Skeletal muscle tissue (tissue), 4 donors: ENCODE measurements around the gene RAB17. TPM values are rescaled to one million over a fixed set of nuclear protein-coding genes. Genes with fewer than 3 reads are reported as not detected.

ENCODE experiments used
- H3K27ac ChIP-seq: one replicate; pipeline ENCODE4 v1.7.0; 2013; ENCODE audit warnings: mild to moderate bottlenecking, low read depth, low read length, inconsistent platforms
- H3K27me3 ChIP-seq, 3 donors: one replicate each; pipeline ENCODE4 v1.7.0; 2013; ENCODE audit warnings: low read length in 3 of 3; ENCODE audit not compliant: control insufficient read depth in 3 of 3, insufficient read depth in 3 of 3
- H3K36me3 ChIP-seq, 3 donors: one replicate each; pipeline ENCODE4 v1.7.0; 2013; ENCODE audit warnings: low read length in 3 of 3; ENCODE audit not compliant: control insufficient read depth in 3 of 3, insufficient read depth in 3 of 3
- H3K4me1 ChIP-seq, 3 donors: one replicate each; pipeline ENCODE4 v1.7.0; 2013; ENCODE audit warnings: low read length in 3 of 3, mild to moderate bottlenecking in 3 of 3; ENCODE audit not compliant: control insufficient read depth in 3 of 3, insufficient read depth in 3 of 3
- H3K4me3 ChIP-seq, 3 donors: one replicate each; pipeline ENCODE4 v1.7.0; 2013; ENCODE audit warnings: low read length in 3 of 3
- H3K9ac ChIP-seq, 3 donors: one replicate each; pipeline ENCODE4 v1.7.0; 2013; ENCODE audit warnings: low read length in 3 of 3, mild to moderate bottlenecking in 3 of 3, moderate library complexity in 2 of 3, low read depth in 1 of 3
- H3K9me3 ChIP-seq, 3 donors: one replicate each; pipeline ENCODE4 v1.7.0; 2013; ENCODE audit warnings: low read length in 3 of 3; ENCODE audit not compliant: control insufficient read depth in 3 of 3
- total RNA-seq: library from RNA; depleted of rRNA; stranded (reverse); fragments of >200 nt; gene quantifications from one replicate; pipeline ENCODE4 v1.2.3, GENCODE V29; 2014
- donor health status: Osteomylitis.

RAB17 gene
- total RNA-seq, 1 donor from 2014 or later: 1.0 TPM

DNA sequence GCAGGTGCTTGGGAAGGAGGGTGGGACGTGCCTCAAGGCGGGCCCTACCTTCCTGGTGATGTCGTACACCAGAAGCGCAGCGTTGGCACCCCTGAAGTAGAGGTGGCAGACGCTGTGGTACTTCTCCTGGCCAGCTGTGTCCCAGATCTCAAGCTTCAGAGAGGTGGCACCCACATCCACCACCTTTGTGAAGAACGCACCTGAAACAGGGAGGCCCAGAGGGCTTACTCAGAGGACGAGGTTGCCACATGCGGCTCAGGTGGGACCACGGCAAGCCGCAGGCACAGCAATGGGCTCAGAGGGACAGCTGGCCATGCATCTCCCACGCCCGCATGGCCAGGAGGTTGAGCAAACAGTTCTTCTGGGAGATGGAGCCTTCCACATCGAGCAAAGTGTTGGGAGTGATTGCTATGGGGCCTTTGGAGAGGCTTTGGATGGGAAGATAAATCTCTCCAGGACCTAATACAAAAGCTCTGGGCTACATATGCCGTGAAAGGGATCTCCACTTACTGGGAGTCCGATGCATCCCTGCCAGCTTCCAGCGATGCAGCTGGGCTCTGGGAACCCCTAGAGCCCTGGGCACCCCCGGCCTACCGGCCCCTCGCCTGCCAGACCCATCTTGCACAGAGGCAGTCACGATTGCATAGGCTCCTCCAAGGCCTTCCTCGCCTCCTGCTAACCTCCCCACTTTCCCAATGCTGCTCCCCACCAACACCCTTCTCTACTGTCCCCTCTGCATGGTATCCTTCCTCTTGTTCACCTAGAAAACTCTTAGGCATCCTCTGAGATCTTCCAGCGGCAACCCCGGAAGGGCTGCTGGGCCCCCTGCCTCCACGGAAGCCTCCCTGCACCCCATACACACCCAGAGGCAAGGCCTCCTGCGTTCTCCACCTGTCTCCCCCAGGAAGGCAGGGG lies 12.3 kb downstream of the RAB17 start:
- Histone ChIP-seq H3K27ac (no peak overlapping the region), H3K27me3 (no peaks in the 10 kb centered on the region), H3K4me1 (peaks cover 10 to 17% (median 14%) of the 10 kb centered on the region in 3 donors)

DNA sequence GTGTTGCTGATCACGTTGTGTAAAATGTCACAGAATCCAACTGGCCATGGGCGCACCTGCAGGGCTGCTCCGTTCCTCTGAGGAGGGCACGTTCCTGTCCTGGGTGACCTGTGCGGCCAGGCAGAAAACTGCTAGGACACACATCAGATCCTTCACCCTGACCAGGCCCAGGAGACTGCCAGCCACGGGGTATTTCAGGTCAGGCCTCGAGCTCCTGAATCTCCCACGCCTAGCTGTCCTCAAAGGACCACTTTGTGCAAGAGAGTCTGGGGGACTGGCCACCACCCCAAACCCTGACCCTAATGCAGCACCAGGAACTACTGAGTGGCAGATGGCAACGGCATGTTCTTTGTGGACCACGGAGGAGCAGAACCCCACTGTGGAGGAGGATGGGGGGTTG lies 13.1 kb downstream of the RAB17 start:
- H3K9me3 ChIP-seq: no peaks in the 10 kb centered on the region
- H3K4me3 ChIP-seq: no peak overlapping the region
- no peaks in the 10 kb centered on the region for H3K27me3 ChIP-seq
- no peaks in the 10 kb centered on the region for H3K36me3 ChIP-seq
- H3K27ac ChIP-seq: no peak overlapping the region
- no peak overlapping the region for H3K9ac ChIP-seq
- H3K4me1 ChIP-seq: peaks cover 13 to 20% (median 14%) of the 10 kb centered on the region in 3 donors

More for the DNA sequence above, 12.3 kb downstream of the RAB17 start:
- no peak overlapping the region for H3K9ac ChIP-seq
- no peaks in the 10 kb centered on the region for H3K36me3 ChIP-seq
- no peak overlapping the region for H3K4me3 ChIP-seq
- no peaks in the 10 kb centered on the region for H3K9me3 ChIP-seq

DNA sequence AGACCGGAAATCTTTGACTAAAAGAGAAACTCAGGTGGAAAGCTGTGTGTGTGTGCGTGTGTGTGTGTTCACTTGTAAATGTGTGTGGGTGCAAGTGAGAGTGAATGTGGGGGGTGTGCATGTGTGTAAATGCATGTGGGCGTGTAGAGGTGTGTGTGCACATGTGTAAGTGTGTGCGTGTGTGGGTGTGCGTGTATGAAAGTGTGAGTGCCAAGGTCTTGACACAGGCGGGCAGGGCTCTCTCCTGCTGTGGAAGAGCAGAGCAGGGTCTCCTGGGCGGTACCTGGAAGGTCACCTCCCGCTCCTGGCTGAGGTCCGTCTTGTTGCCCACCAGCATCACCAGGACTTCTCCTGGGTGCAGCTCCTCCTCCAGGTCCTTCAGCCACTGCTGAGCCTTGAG lies 13.6 kb downstream of the RAB17 start:
- Histone ChIP-seq H3K4me3 (no peak overlapping the region), H3K36me3 (no peaks in the 10 kb centered on the region), H3K9ac (no peak overlapping the region), H3K9me3 (no peaks in the 10 kb centered on the region), H3K27ac (no peak overlapping the region), H3K4me1 (peaks cover 12 to 20% (median 14%) of the 10 kb centered on the region in 3 donors), H3K27me3 (no peaks in the 10 kb centered on the region)

DNA sequence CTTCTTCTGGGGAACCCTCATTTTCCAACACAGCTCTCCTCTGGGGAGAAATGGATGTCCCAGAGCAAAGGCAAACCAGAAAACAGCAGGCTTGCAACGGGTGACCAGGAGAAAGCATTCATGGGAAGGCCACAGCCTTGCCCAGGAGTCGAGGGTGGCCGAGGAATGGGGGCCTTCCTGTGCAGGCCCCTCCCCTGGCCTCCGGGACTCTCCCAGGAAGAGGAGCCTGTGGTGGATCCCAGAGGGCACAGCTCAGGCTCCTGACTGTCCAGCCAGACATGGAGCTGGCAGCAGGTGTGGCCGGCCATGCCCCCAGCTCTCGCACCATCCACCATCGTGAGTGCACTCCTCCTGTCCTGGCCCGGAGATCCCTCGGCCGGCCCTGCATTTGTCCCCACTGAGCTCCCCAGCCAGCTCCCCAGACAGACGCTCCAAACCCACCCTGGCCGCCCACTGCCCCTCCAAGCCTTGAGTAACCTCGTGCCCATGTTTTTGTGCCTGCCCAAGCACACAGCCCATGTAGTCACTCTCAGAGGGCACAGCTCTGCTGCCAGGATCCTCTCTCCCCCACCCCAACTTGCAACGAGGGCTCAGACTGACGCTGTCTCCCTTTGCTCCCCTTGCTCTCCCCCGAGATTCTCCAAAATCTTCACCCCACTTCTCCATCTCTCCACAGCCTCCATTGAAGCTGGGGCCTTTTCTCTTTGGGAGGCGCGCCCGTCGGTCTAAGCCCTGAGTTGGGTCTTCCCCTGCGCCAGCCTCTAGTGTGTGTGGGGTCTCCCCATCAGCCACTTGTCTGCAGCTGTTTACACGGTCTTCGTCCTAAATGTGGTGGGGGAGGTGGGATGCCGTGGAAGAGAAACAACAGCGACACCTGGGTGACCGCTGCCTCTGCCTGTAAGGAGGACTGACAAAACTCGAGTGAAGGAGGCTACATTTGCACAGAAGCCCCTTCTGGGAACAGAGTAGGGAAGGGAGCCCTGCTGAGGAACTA lies 14.4 kb downstream of the RAB17 start:
- Histone ChIP-seq H3K4me1 (peaks cover 11 to 18% (median 13%) of the 10 kb centered on the region in 3 donors), H3K9ac (no peak overlapping the region), H3K9me3 (no peaks in the 10 kb centered on the region), H3K27me3 (no peaks in the 10 kb centered on the region), H3K27ac (no peak overlapping the region), H3K4me3 (no peak overlapping the region), H3K36me3 (no peaks in the 10 kb centered on the region)

DNA sequence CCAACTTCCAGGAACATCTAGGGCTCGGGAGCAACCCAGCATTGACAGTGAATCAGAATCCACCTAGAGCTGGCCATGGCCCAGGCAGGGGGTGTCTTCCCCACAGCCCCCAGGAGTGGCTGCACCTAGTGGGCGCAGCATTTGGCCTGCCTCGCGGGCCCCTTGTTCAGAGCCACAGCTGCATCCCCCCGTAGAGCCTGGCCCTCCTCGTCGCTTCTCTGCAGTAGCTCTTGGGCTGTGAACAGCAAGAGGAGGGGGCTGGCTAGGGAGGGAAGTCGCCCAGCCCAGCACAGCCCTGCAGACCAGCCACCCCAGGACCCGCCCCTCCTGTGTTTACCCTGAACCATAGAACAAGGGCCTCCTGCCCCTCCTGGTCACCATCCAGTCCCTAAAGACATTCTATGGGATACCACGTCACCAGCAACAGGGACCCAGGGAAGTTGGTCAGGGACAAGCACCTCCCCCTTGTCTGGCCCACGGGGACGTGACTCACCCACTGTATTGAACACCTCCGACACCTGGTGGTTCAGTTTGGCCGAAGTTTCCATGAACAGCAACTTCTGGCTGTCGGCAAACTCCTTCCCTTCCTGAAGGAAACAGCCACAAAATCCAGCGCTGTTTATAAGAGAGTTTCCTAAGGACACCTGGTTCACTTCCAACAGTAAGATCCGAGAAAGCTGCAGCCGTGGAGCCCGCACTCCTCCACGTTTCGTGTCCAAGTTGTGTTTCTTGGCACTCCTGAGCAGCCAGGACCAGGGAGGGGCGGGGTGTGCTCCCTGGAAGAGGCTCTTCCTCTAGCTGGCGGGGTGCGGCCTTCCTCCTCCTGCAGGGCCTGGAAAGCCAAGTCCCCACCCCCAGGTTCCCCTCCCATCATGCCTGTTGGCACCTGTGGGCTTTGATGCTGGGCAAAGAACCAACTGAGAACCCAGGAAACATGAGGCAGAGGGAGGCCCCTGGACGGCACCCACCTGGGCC lies 15.4 kb downstream of the RAB17 start:
- Histone ChIP-seq H3K9me3 (no peaks in the 10 kb centered on the region), H3K27me3 (no peaks in the 10 kb centered on the region), H3K9ac (no peak overlapping the region), H3K4me1 (peaks cover 11 to 18% (median 13%) of the 10 kb centered on the region in 3 donors), H3K27ac (peak overlapping the region; percentile 40), H3K4me3 (no peak overlapping the region), H3K36me3 (no peaks in the 10 kb centered on the region)

DNA sequence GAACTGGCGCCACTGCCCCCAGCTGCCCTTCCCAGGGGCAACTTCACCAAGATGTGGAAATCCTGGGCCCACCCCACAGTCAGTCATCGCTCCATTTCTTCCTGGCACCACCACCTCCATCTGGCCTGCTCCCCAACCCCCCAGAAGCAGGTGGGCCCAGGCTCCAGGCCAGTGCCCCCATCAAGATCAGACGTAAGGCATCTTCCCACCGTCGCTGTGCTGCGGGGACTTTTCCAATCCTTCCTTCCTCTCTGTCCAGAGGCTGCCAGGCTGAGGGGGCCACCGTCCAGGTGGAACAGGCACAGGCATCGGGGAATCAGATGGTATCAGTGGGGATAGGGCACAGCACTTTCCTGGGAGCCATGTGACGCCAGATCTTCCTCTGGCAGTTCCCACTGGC lies 16.1 kb downstream of the RAB17 start:
- H3K4me1 ChIP-seq: peaks cover 11 to 18% (median 13%) of the 10 kb centered on the region in 3 donors
- no peak overlapping the region for H3K9ac ChIP-seq
- no peaks in the 10 kb centered on the region for H3K9me3 ChIP-seq
- no peaks in the 10 kb centered on the region for H3K27me3 ChIP-seq
- no peaks in the 10 kb centered on the region for H3K36me3 ChIP-seq
- H3K27ac ChIP-seq: no peak overlapping the region
- no peak overlapping the region for H3K4me3 ChIP-seq

DNA sequence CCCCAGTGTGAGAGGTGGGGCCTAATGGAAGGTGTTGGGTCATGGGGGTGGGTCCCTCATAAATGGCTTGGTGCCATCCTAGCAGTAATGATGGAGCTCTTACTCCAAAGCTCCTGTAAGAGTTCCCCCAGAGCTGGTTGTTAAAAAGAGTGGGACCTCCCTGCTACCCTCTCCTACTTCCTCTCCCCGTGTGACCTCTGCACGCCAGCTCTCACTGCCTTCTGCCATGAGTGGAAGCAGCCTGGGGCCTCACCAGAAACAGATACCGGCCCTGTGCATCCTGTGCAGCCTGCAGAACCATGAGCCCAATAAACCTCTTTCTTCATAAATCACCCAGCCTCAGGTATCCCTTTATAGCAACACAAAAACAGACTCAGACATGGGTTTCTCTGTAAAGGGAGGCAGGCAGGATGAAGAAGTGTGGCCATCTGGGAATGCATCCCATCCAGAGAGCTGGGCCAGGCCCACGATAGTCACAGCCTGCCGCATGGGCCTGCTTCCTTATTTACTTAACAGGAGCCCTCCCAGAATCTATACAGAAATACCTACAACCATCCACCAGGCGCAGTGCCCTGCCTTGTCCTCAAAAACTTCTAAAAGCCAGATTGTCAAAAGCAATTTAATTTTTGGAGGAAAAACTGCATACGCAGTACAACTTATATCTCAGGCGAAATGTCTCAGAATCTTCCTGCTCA lies 16.7 kb downstream of the RAB17 start:
- no peak overlapping the region for H3K9ac ChIP-seq
- no peak overlapping the region for H3K27ac ChIP-seq
- no peak overlapping the region for H3K4me3 ChIP-seq
- H3K36me3 ChIP-seq: no peaks in the 10 kb centered on the region
- no peaks in the 10 kb centered on the region for H3K27me3 ChIP-seq
- H3K9me3 ChIP-seq: no peaks in the 10 kb centered on the region
- peaks cover 11 to 18% (median 13%) of the 10 kb centered on the region in 3 donors for H3K4me1 ChIP-seq

DNA sequence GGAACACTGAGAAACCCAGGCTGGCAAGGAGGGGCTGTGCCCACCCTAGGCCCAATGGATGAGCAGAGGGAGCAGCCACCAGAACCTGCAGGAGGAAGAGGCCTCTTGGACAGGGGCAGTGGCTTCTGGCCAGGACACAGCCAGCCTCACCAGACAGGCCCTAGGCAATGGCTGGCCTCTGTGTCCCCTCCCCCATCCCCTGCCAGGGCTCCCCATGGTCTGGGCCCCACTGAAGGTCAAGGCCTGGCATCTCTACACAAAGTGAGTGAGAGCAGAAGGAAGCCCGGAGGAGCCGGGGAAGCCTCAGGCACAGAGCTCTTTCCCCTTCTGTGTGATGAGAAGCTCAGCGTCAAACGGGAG lies 17.8 kb downstream of the RAB17 start:
- no peak overlapping the region for H3K27ac ChIP-seq
- no peak overlapping the region for H3K4me3 ChIP-seq
- peaks cover 0 to 7% (median 6%) of the 10 kb centered on the region in 3 donors for H3K27me3 ChIP-seq
- H3K9me3 ChIP-seq: no peaks in the 10 kb centered on the region
- peak overlapping the region in 1 of 3 donors; percentile 67 for H3K9ac ChIP-seq
- no peaks in the 10 kb centered on the region for H3K36me3 ChIP-seq
- H3K4me1 ChIP-seq: peaks cover 11 to 18% (median 13%) of the 10 kb centered on the region in 3 donors
